GM10248 (cell line): ENCODE data around the gene ZBTB7C.

Source experiments
- CTCF ChIA-PET: fragments of 300-600 bp; sonication (Branson Sonifier 250); formaldehyde crosslinking; extraction: SDS; loops from one replicate; lab custom pipeline; 2021; ENCODE audit warnings: antibody characterized with exemption; lab: Yijun Ruan, JAX
- POLR2A ChIA-PET: fragments of 350-650 bp; sonication (Branson Sonifier 250); formaldehyde crosslinking; extraction: SDS; loops from one replicate; lab custom pipeline; 2020; ENCODE audit warnings: antibody characterized with exemption; lab: Yijun Ruan, JAX
- DNase-seq: peaks from one replicate; pipeline ENCODE4 v3.0.0; 2012; ENCODE audit errors: extremely low spot score
- TF ChIP-seq, protein P1 (sequence below): IDR thresholded peaks from 2 replicates; pipeline ENCODE4 v1.5.1; 2012; ENCODE audit warnings: mild to moderate bottlenecking, low read depth; ENCODE audit errors: extremely low read depth, missing control alignments, control extremely low read depth

ZBTB7C gene

DNA sequence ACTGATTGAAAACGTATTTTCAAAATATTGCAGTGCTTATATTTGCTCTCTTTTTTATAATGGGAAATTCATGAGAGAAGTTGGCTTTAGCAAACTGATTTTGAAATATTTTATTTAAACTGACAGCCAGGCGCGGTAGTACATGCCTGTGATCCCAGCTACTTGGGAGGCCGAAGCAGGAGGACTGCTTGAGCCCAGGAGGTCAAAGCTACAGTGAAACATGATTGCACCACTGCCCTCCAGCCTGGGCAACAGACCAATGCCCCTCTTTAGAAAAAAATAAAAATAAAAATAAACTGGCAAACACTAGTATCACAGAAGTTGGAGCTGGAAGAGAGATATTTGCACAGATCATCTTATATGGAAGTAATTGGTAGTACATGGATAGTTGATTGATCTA is 20.7 kb downstream of the ZBTB7C start:
- ChIA-PET POLR2A (no interaction called here), CTCF (no interaction called here)
- TF ChIP-seq, protein P1, sequence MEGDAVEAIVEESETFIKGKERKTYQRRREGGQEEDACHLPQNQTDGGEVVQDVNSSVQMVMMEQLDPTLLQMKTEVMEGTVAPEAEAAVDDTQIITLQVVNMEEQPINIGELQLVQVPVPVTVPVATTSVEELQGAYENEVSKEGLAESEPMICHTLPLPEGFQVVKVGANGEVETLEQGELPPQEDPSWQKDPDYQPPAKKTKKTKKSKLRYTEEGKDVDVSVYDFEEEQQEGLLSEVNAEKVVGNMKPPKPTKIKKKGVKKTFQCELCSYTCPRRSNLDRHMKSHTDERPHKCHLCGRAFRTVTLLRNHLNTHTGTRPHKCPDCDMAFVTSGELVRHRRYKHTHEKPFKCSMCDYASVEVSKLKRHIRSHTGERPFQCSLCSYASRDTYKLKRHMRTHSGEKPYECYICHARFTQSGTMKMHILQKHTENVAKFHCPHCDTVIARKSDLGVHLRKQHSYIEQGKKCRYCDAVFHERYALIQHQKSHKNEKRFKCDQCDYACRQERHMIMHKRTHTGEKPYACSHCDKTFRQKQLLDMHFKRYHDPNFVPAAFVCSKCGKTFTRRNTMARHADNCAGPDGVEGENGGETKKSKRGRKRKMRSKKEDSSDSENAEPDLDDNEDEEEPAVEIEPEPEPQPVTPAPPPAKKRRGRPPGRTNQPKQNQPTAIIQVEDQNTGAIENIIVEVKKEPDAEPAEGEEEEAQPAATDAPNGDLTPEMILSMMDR, result no peak
- no peak for DNase-seq

DNA sequence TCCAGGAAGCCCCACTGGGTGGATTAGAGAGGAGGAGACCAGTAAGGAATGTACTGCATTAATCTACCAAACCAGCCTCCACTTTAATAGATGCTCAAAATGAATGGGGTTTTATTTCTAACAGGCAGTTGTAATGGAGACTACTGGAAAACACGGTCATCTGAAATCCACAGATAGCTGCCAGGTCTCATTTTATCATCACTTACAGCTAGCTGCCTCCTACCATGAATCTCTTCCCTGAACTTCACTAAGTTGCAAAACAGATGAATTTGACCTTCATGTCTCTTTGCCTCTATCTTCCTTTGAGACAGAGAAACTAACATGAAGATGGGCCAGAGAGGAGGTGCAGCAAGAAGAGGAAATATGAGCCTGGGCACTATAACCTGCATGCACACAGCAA is 21.9 kb downstream of the ZBTB7C start:
- TF ChIP-seq, protein P1, result no peak
- CTCF ChIA-PET, result no interaction called here
- no peak for DNase-seq
- POLR2A ChIA-PET, result no interaction called here

DNA sequence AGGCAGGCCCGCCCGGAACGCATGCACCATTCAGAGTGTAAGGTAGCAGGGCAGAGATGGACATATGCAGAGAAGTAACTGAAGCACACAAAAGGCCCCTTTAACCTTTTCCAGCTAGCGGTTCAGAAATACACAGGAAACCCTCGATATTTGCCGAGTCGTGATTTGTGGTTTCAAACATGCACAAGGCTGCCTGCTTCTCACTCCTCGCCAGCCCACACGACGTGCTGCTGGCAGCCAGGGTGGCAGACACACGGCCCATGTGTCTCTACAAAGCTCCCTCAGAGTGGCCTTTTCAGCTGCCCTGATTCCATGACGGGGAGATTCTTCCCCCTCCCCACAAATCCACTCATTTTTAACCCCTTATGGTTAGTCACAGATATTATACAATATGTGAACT is 23.6 kb downstream of the ZBTB7C start:
- CTCF ChIA-PET, result no interaction called here
- no peak for DNase-seq
- POLR2A ChIA-PET, result no interaction called here

DNA sequence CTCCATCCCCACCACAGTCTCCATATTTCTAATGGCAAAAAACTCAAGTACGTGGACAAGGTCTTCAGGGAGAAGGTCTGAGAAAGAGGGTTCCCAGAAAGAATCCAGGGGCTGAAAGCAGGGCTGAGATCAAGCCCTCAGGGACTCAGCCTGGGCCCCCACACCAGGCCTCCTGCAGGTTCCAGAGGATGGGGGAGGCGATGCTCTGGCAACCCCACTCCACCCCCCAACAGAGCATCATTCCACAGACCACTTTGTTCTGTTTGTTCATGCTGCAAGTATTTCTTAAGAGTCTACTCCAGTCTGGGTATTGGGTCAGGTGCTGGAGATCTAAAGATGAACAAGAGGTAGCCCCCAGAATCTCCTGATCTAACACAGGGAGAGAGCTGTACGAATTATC is 32.2 kb downstream of the ZBTB7C start:
- CTCF ChIA-PET, result interaction anchor here (1.0 kb wide), 1 partner anchor 628 kb away, joined by 3 read pairs; no protein-coding TSS in a partner anchor

More for the DNA sequence above, 23.6 kb downstream of the ZBTB7C start:
- TF ChIP-seq, protein P1, result no peak

DNA sequence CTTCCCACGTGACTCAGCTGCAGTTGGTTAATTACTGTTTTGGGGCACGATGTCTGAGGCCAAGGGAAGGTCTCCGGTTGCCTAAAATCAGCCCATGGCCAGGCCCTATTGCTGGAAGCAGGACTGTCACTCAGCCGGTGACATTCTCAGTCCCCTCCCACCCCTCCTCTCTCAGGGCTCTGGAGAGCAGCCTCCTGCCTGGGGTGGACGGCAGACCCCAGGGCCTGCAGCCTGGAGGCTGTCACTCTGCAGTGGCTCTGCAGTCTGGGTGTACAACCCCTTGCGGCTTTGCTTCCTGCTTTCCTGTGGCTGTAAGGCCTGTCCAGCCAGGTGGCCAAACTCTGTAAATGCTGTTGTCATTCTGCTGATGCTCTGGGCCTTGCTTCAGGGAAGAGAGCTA is 32.8 kb downstream of the ZBTB7C start:
- ChIA-PET CTCF (no interaction called here), POLR2A (no interaction called here)
- TF ChIP-seq, protein P1, result no peak
- DNase-seq, result no peak

More for the DNA sequence above, 32.2 kb downstream of the ZBTB7C start:
- POLR2A ChIA-PET, result no interaction called here
- TF ChIP-seq, protein P1, result no peak
- no peak for DNase-seq

DNA sequence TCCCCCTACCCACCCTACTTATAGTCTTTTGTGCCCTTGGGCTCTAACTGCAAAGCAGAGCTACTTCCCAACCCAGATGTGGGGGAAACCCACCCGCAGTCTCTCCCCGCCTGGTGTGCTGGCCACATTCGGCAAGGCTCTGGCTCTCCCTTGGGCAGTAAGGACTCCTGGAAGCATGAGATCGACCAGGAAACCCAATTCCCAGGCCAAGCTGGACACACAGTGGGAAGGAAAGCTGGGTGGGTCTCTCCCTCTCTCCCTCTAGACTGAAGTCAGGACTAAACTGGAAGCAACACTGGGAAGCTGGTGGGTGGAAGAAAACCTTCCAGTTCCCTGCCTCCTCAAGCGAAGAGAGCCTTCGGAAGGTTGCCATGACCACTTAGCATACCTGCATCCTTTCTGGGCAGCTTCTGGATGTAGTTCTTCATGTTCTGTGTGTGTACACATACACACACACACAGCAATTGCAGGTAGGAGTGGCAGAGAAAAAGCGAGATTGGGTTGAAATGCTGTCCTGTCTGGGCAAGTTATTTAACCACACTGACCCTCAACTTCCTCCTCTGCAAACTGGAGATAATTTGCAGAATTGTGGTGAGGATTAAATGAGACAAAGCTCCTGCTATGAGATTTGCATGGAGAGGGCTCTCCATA is 33.9 kb downstream of the ZBTB7C start:
- POLR2A ChIA-PET, result no interaction called here
- DNase-seq, result no peak
- TF ChIP-seq, protein P1, result no peak
- CTCF ChIA-PET, result interaction anchor here (1.5 kb wide), 1 partner anchor 106 kb away, joined by 3 read pairs; no protein-coding TSS in a partner anchor
